ENCODE data around the gene DLG5.

DNA sequence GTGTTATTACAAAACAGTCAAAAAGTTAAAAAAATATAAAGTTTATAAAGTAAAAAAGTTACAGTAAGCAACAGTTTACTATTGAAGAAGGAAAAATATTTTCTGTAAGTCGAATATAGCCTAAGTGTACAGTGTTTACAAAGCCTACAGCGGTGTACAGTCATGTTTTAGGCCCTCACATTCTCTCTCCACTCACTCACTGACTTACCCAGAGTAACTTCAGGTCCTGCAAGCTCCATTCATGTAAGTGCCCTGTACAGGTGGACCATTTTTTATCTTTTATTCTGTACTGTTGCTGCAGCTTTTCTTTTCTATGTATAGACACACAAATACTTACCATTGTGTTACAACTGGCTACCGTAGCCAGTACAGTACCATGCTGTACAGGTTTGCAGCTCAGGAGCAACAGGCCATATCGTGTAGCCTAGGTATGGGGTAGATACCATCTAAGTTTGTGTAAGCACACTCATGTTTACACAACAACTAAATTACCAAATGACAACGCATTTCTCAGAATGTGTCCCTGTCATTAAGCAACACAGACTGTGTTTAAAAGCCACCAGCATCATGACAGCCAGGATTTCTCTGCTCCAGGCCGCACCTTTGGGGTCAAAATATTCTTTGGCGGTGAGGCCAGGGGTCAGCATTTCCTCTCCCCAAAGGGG is 67.2 kb downstream of the DLG5 start:
- TF ChIP-seq CTCF (IDR thresholded peaks at IDR 0.05; ENCODE audit: insufficient read depth, low read length, poor library complexity, severe bottlenecking) = no peak
- no peak for TF ChIP-seq EZH2phosphoT487 (conservative IDR thresholded peaks at IDR 0.05; ENCODE audit: low read length)

All from SU-DHL-6 (cell line).